ENCODE measurements around the gene LCN10. TPM values are rescaled to one million over a fixed set of nuclear protein-coding genes. Genes with fewer than 3 reads are reported as not detected.

Gene LCN10
- total and polyA plus RNA-seq, 9 of the 15 experiments (the other 6 are each of a cell fraction or from before 2014, with no cell fraction given): 0.10 to 0.21 (median 0.14) TPM; not detected in 6

DNA sequence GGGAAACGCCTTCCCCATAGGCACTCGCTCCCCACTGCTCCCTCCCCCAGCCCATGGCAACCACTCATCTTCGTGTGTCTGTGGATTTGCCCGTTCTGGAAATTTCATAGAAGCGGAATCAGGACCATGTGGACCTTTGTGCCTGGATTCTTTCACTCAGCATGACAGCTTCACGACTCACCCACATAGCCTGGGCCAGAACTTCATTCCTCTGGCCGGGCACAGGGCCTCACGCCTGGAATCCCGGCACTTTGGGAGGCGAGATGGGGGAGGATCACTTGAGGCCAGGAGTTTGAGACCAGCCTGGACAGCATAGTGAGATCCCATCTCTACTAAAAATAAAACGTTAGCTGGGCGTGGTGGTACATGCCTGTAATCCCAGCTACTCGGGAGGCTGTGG, 42.4 kb downstream of the LCN10 start:
- no peak overlapping the region for H3K9ac ChIP-seq (ENCODE audit: insufficient read depth in 1 of 2, low read depth in 2 of 2, low read length in 2 of 2)
- ChIA-PET CTCF (ENCODE audit: low intra/inter-chr PET ratio) (no interaction called here), POLR2A (interaction anchor here (0.5 to 1.5 kb wide), 3 partner anchors 12 to 306 kb away, joined by 3 to 5 read pairs (median 3); no protein-coding TSS in a partner anchor)
- H3K4me2 ChIP-seq (ENCODE audit: insufficient read depth, low read length): no peak overlapping the region
- 67% methylated on average over 13 of the region's 13 CpGs for WGBS (ENCODE audit: insufficient coverage, low coverage, missing lambda C conversion rate)
- no peak for TF ChIP-seq HDAC3 (IDR thresholded peaks at IDR 0.05; ENCODE audit: borderline replicate concordance, partially characterized antibody)
- TF ChIP-seq, protein P1, sequence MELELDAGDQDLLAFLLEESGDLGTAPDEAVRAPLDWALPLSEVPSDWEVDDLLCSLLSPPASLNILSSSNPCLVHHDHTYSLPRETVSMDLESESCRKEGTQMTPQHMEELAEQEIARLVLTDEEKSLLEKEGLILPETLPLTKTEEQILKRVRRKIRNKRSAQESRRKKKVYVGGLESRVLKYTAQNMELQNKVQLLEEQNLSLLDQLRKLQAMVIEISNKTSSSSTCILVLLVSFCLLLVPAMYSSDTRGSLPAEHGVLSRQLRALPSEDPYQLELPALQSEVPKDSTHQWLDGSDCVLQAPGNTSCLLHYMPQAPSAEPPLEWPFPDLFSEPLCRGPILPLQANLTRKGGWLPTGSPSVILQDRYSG (tag; conservative IDR thresholded peaks at IDR 0.05; ENCODE audit: low read depth): no peak
- TF ChIP-seq ZNF57 (CRISPR knock-in tag; IDR thresholded peaks at IDR 0.05): no peak
- no peak for TF ChIP-seq ZFP36 (IDR thresholded peaks at IDR 0.05; ENCODE audit: low read depth, low read length, partially characterized antibody)
- peak; percentile 98 for TF ChIP-seq ZNF121 (CRISPR knock-in tag; conservative IDR thresholded peaks at IDR 0.05)
- TF ChIP-seq BCOR (IDR thresholded peaks at IDR 0.05): peak; percentile 47; the same call in 1 of the 2 replicates
- no peak overlapping the region for H3K27ac ChIP-seq (ENCODE audit: extremely low read depth, low read depth, low read length)
- H3K4me3 ChIP-seq: no peak overlapping the region
- no TSS peak for BruUV-seq (replicated peaks)
- no peaks in the 10 kb centered on the region for H3K9me1 ChIP-seq (ENCODE audit: control insufficient read depth, insufficient read depth, low read length)
- intact Hi-C loops (cut with micrococcal nuclease) (no loop called here), in situ Hi-C loops (cut with MboI) (no loop called here)
- H3K79me2 ChIP-seq (ENCODE audit: control insufficient read depth, insufficient read depth, low read length): no peaks in the 10 kb centered on the region
- no peak overlapping the region for H2AFZ ChIP-seq (ENCODE audit: low read depth, low read length)
- DNase-seq (ENCODE audit: extremely low read depth in 1 of 4, low spot score in 3 of 4) (no peak), FAIRE-seq (no peak), ATAC-seq (no peak)
- H3K4me1 ChIP-seq (replicated peaks in 1 of 2; ENCODE audit: control insufficient read depth in 2 of 2, insufficient read depth in 2 of 2, low read length in 2 of 2): peaks cover 7 to 35% of the 10 kb centered on the region in 2 experiments; a peak in 4 of 5 replicates
- no peaks in the 10 kb centered on the region for H3K36me3 ChIP-seq (ENCODE audit: control insufficient read depth, insufficient read depth, low read length)
- H3K9me3 ChIP-seq (replicated peaks; ENCODE audit: control insufficient read depth, insufficient read depth, low read depth, low read length): no peaks in the 10 kb centered on the region
- no peaks in the 10 kb centered on the region for H4K20me1 ChIP-seq (replicated peaks; ENCODE audit: control insufficient read depth, insufficient read depth, low read length)
- H3K27me3 ChIP-seq (ENCODE audit: control insufficient read depth in 2 of 2, insufficient read depth in 2 of 2, low read length in 2 of 2): no peaks in the 10 kb centered on the region
